GM19463 (cell line): ENCODE measurements around the gene PIGN.

ENCODE experiments used
- ATAC-seq: cut with Tn5 transposase; IDR thresholded peaks from one replicate; pipeline ENCODE4 v1.9.1; 2021; ENCODE audit warnings: mild to moderate bottlenecking, moderate library complexity; ENCODE audit not compliant: unreplicated experiment

Gene PIGN

GRCh38 chr18:62186774-62187542 is at the start of gene PIGN, which contains the start of gene RELCH:
TSS of gene PIGN (minus strand) at chr18:62187056. CDS start at chr18:62161353, 25,703 bp downstream.
TSS of gene RELCH (plus strand) at chr18:62187255. CDS start at chr18:62187506, 251 bp downstream.
- ATAC-seq: peak; percentile 89

- ATAC-seq: no peak
Observed at GRCh38 chr18:62236252-62236651, 49.4 kb upstream of the PIGN start.

GRCh38 chr18:62226047-62226446 is 39.2 kb upstream of the PIGN start:
- ATAC-seq: no peak

GRCh38 chr18:62224229-62224628 is 37.4 kb upstream of the PIGN start:
- no peak for ATAC-seq

GRCh38 chr18:62214790-62215189 is 27.9 kb upstream of the PIGN start:
- ATAC-seq: no peak

- ATAC-seq: no peak
Observed at GRCh38 chr18:62211325-62211828, 24.5 kb upstream of the PIGN start.

- ATAC-seq: no peak
Observed at GRCh38 chr18:62210138-62210537, 23.3 kb upstream of the PIGN start.

- no peak for ATAC-seq
Observed at GRCh38 chr18:62209046-62209445, 22.2 kb upstream of the PIGN start.

GRCh38 chr18:62206593-62206992 is 19.7 kb upstream of the PIGN start:
- ATAC-seq: no peak

- no peak for ATAC-seq
Observed at GRCh38 chr18:62205824-62206223, 19.0 kb upstream of the PIGN start.

GRCh38 chr18:62201870-62202269 is 15.0 kb upstream of the PIGN start:
- ATAC-seq: no peak

- ATAC-seq: no peak
Observed at GRCh38 chr18:62200121-62200914, 13.5 kb upstream of the PIGN start.

- no peak for ATAC-seq
Observed at GRCh38 chr18:62199629-62200028, 12.8 kb upstream of the PIGN start.

GRCh38 chr18:62198259-62198658 is 11.4 kb upstream of the PIGN start:
- no peak for ATAC-seq

GRCh38 chr18:62196980-62197379 is 10.1 kb upstream of the PIGN start:
- ATAC-seq: no peak

- no peak for ATAC-seq
Observed at GRCh38 chr18:62196079-62196478, 9.2 kb upstream of the PIGN start.

GRCh38 chr18:62189208-62189607 is 2.4 kb upstream of the PIGN start:
- ATAC-seq: no peak

- ATAC-seq: no peak
Observed at GRCh38 chr18:62187543-62188510, 971 bp upstream of the PIGN start.

- no peak for ATAC-seq
Observed at GRCh38 chr18:62186499-62186773, 420 bp downstream of the PIGN start.

GRCh38 chr18:62183578-62184195 is 3.2 kb downstream of the PIGN start:
- ATAC-seq: no peak
